Measurements from ENCODE around the gene NKX3-2.
"Not testable (repeated sequence)": the region's sequence is repeated elsewhere in the genome, so short reads cannot be mapped to it uniquely, and the experiment has no call there.

NKX3-2 gene

GRCh38 chr4:13543839-13544605 lies at the start of gene NKX3-2:
NKX3-2 (minus strand) TSS chr4:13544508; CDS start chr4:13544414, 94 bp downstream.
- FAIRE-seq (no peak), DNase-seq (ENCODE audit: insufficient read length, low spot score) (no peak)

- no peak for FAIRE-seq
Measured at GRCh38 chr4:13592220-13592619, 47.9 kb upstream of the NKX3-2 start.

GRCh38 chr4:13590766-13591165 lies 46.5 kb upstream of the NKX3-2 start:
- DNase-seq (ENCODE audit: insufficient read length, low spot score) (no peak), FAIRE-seq (no peak)

More at GRCh38 chr4:13592220-13592619, 47.9 kb upstream of the NKX3-2 start:
- no peak for DNase-seq (ENCODE audit: insufficient read length, low spot score)

- FAIRE-seq: no peak
- DNase-seq (ENCODE audit: insufficient read length, low spot score): no peak
Measured at GRCh38 chr4:13588954-13589353, 44.6 kb upstream of the NKX3-2 start.

DNA sequence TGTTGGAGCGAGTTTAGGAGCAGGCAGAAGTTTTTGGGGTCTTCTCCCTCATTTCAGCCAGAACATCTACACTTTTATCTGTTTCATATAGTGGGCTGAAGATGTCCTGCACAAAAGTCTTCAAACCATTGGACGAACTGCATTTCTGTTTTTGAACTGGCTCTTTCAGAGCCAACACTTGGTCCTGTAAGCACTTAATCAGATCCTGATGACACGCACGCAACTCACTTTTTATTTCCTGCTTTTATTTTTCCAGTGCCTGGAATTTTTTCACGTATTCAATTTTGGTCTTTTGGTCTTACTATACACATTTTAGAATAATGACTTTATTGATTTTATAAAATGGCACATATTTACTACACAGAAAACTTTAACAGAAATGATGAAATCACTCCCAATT lies 40.2 kb upstream of the NKX3-2 start:
- no peak for FAIRE-seq
- DNase-seq (ENCODE audit: insufficient read length, low spot score): no peak

- FAIRE-seq (no peak), DNase-seq (ENCODE audit: insufficient read length, low spot score) (no peak)
Measured at GRCh38 chr4:13580036-13580435, 35.7 kb upstream of the NKX3-2 start.

- FAIRE-seq (no peak), DNase-seq (ENCODE audit: insufficient read length, low spot score) (no peak)
Measured at GRCh38 chr4:13577660-13578059, 33.4 kb upstream of the NKX3-2 start.

DNA sequence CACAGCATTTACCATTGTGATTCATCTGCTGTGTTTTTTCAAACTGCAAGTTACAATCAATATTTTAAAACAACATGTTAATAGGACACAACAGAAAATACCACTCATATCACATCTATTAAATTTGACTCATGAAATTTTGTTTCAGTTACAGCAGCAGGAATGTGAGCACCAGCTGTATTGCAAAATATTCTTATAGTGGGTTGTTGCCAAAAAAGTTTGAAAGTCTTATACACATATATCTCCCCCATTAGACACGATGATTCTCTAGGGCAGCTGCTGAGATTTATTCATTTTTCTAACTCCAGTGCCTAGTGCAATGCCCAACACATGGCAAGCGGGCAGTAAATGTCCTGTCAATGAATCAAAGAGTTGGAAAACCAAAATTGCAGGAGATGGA lies 26.6 kb upstream of the NKX3-2 start:
- DNase-seq (ENCODE audit: insufficient read length, low spot score) (no peak), FAIRE-seq (no peak)

GRCh38 chr4:13567125-13567524 lies 22.8 kb upstream of the NKX3-2 start:
- FAIRE-seq: no peak

GRCh38 chr4:13562876-13563275 lies 18.6 kb upstream of the NKX3-2 start:
- FAIRE-seq: no peak
- DNase-seq (ENCODE audit: insufficient read length, low spot score): no peak

More at GRCh38 chr4:13567125-13567524, 22.8 kb upstream of the NKX3-2 start:
- no peak for DNase-seq (ENCODE audit: insufficient read length, low spot score)

DNA sequence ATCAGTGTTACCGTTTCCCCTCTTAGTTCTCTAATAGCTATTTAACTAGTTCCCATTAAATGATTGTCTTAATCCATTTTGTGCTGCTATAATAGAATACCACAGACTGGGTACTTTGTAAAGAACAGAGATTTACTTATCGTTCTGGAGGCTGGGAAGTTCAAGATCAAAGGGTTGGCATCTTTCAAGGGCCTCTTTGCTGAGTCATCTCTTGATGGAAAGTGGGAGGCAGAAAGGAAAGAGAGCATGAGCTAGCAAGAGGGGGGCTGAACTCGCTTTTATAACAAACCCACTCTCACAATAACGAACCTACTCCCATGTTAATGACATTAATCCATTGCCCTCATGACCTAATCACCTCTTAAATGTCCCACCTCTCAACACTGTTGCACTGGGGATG lies 17.4 kb upstream of the NKX3-2 start:
- DNase-seq (ENCODE audit: insufficient read length, low spot score) (no peak), FAIRE-seq (no peak)

GRCh38 chr4:13560111-13560510 lies 15.8 kb upstream of the NKX3-2 start:
- not testable (repeated sequence) for FAIRE-seq; DNase-seq (ENCODE audit: insufficient read length, low spot score)

DNA sequence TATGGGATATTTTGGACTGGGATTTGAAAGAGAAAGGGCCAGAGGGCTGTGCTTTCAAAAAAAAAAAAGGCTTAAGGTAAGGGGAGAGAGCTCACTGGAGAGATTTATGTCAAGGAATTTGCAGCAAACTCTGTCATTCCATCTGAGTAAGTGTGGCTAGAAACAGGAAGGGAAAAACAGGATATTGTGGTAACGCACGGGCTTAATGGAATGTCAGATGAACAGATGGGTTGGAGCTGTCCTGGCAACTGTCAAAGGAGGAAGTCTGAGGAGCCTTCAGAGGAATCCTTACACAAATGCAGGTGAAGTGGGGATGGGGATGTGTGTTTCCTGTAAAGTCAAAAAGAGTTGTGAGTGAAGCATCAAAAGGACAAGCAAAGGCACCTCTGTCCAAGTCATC lies 15.1 kb upstream of the NKX3-2 start:
- FAIRE-seq: no peak
- no peak for DNase-seq (ENCODE audit: insufficient read length, low spot score)

- FAIRE-seq: no peak
- DNase-seq (ENCODE audit: insufficient read length, low spot score): no peak
Measured at GRCh38 chr4:13558881-13559280, 14.6 kb upstream of the NKX3-2 start.

DNA sequence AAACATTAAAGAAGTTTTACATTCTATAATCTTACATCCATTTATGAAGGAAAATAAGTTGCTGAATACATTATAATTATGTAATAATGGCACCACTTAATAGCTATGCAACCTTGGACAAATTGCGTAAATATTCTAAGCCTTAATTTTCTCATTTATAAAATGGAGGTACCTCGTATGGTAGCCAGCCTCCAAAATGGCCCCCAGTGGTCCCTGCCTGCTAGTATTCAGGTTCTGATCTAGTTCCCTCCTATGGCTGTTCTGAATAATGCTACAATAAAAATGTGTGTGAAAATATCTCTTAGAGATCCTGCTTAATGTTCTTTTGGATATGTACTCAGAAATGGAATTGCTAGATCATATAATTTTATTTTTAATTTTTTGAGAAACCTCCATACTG lies 11.0 kb upstream of the NKX3-2 start:
- FAIRE-seq: no peak
- no peak for DNase-seq (ENCODE audit: insufficient read length, low spot score)

DNA sequence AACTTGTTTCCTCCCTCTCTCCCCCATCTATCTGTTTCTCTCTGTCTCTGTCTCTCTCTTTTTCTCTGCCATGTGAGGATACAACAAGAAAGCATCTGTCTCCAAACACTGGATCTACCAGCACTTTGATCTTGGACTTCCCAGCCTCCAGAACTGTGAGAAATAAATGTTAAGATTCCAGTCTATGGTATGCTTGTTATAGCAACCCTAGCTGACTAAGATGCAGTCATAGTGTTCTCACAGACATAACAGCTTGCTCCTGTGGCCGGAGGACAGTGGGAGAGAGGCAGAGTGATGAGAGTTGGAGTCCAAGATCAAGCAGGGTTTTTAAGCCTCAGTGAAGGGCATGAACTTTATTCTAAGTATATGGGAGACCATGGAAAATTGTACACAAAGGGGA lies 8.8 kb upstream of the NKX3-2 start:
- DNase-seq (ENCODE audit: insufficient read length, low spot score): no peak
- no peak for FAIRE-seq

DNA sequence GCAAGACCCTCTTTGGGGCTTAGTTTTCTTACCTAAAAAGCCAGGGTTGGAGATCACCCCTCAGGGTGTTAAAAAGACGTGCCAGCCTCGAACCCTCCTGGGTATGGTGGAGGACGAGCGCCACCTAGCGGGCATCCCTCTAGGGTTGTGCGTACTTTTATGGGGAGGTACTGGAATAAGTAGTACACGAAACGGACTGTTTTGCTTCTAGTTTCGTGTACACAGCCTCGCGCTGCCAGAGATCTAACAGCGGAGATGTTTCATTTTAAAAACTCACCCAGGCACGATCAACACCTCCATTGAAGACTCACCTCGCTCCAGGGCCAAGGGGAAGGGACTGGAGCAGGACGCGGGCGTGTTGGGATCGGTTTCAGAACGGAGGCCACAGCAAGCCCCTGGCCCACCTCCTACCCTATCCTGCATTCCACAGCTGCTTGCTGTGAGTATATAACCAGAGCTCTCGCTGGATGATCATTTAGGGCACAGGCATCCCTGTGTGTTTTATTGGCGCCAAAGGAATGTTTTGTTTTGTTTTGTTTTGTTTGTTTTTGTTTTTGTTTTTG lies 4.8 kb upstream of the NKX3-2 start:
- DNase-seq (ENCODE audit: insufficient read length, low spot score) (peak; percentile 86), FAIRE-seq (peak; percentile 94)

DNA sequence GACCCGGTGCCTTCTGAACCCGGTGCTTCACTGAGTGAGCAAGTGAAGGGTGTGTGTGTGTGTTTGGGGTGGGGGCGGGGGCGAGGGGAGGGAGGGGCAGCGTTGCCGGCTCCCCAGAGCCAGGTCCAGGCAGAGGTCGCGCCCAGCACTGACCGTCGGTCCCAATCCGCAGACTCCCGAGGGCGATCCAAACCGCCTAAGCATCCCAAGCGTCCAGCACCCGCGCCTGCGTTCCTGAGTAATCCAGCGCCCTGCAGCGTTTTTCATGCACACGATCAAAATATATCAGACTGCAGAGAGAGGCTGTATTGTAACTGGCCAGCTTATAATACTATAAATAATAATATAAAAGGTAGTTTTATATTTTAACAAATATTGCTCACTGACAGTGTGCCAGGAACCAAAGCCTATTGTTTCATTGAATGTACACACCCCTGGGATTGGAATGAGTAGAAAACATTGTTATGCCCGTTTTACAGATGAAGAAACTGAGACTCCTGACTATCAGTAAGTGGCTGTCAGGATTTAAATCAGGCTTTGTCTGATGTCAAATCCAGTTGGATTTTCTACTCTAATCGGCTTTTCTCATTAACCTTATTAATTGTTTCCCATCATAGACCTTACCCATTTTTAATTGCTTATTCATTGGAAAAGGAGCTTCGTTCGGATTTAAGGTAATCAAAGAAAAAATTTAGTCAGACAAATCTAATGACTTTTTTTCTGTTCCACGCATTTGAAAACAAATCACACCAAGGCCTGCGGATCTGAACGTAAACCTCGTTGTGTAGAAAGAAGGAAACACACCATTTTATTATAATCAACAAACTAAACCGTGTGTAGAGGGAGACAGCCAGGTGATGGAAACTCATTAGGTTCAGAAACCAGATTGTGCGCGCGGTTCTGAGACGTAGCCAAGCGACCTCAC lies 4.0 kb upstream of the NKX3-2 start:
- FAIRE-seq (peak; percentile 23), DNase-seq (ENCODE audit: insufficient read length, low spot score) (no peak)

- DNase-seq (ENCODE audit: insufficient read length, low spot score): no peak
- no peak for FAIRE-seq
Measured at GRCh38 chr4:13547485-13548041, 3.3 kb upstream of the NKX3-2 start.

DNA sequence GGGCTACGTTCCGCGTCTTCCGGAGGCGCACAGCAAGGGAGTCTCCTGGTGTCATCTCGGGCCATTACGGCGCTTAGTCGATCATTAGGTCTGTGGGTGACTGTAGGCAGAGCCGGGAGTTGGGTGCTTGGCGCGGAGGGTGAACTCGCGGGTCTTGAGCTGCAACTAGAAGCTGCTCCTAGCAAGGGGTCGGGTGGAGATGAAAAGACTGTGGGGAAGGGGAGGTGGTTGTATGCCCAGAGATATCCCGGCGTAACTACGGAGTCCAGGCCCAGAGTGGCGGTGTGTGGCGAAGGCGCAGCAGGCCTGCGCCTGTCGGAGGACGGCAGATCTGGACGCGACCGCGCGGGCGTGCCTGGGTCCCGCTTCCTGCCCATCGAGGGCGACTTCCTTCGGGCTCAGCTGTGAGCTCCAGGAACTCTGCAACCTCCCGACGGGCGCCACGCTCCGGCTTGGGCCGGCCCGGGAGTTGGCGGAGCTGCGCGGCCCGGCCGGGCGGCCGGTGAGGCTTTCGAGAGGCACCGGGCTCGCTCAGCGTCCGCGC lies 2.7 kb upstream of the NKX3-2 start:
- FAIRE-seq (peak; percentile 39), DNase-seq (ENCODE audit: insufficient read length, low spot score) (no peak)

Data from GM19239 (cell line).